ENCODE data around the gene SLC25A20.
A peak's percentile ranks its signal among the peaks of the same experiment; 100 is the strongest.
"Not testable (repeated sequence)": the region's sequence is repeated elsewhere in the genome, so short reads cannot be mapped to it uniquely, and the experiment has no call there.

SLC25A20 gene

DNA sequence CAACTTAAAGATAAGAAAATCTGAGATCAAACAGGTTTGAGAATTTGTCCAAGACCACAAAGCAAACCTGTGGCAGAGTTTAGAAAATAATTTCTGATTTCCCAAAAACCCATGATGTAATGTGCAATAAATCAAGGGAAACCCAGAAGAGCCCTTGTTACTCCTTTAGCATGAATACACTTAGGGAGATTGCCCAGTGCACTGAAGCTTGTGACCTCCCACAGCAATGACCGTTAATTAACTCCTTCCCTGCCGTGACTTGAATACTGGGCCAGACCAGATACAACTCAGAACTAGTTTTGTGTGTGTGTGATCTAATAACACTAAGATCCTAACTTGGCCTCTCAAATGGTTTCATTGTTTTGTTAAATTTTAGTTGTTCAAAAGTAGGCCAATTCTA, 53.5 kb downstream of the SLC25A20 start:
- peak; percentile 36 for DNase-seq (ENCODE audit: low spot score)

DNA sequence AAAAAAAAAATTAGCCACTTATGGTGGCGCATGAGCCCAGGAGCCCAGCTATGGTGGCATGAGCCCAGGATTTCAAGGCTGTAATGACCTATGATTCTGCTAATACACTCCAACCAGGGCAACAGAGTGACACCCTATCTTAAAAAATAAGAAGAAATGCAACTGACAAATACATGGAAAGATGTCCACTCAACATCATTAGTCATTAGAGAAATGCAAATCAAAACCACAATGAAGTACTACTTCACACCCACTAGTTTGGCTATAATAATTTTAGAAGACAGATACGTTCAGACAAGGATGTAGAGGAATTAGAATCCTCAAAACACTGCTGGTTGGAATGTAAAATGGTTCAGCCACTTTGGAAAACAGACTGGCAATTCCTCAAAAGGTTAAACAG, 61.5 kb downstream of the SLC25A20 start:
- no peak for DNase-seq (ENCODE audit: low spot score)

DNA sequence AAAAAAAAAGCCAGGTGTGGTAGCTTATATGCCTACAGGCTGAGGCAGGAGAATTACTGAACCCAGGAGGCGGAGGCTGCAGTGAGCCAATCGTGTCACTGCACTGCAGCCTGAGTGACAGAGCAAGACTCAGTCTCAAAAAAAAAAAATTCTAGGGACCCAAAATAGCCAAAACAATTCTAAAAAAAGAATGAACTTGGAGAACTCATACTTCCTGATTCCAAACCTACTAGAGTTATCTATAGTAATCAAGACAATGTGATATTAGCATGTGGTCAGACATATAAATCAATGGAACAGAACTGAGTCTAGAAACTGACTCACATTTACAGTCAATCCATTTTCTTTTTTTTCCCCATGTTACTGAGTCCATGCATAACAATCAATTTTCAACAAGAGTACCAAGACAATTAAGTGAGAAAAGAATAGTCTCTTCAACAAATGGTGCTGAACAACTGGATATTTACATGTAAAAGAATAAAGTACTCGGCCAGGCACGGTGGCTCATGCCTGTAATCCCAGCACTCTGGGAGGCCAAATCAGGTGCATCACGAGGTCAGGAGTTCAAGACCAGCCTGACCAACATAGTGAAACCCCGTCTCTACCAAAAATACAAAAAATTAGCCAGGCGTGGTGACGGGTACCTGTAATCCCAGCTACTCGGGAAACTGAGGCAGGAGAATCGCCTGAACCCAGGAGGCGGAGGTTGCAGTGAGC, 62.9 kb downstream of the SLC25A20 start:
- no peak for DNase-seq (ENCODE audit: low spot score)

DNA sequence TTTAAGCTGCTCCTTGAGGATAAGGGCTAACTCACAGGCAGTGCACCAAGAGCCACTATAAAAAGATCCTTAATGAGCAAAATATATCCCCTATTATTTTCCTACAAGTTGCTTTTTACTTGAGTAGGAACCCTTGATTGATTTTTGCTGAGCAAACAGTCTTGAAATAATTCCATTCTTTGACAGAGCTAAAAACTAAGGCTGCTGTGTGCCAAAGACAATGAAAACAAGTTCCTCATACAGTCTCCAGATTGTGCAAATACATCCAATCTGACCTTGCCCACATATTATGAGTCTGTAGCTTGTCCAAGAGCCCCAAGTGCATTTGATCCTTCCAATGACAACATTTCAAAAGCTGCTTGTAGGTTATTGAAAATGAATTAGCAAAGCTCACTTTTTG, 66.0 kb downstream of the SLC25A20 start:
- DNase-seq (ENCODE audit: low spot score) = no peak

DNA sequence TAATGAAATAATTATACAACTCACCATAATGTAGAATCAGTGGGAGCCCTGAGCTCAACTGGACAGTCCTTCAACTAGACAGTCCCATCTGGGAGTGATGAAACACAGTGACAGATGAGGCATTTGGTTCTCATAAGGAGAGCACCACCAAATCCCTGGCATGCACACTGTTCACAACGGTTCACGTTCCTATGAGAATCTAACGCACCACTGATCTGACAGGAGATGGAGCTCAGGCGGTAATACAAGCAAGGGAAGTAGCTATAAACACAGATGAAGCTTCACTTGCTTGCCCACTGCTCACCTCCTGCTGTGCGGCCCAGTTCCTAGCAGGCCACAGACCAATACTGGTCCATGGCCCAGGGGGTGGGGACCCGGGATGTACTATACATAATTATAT, 68.0 kb downstream of the SLC25A20 start:
- no peak for DNase-seq (ENCODE audit: low spot score)

DNA sequence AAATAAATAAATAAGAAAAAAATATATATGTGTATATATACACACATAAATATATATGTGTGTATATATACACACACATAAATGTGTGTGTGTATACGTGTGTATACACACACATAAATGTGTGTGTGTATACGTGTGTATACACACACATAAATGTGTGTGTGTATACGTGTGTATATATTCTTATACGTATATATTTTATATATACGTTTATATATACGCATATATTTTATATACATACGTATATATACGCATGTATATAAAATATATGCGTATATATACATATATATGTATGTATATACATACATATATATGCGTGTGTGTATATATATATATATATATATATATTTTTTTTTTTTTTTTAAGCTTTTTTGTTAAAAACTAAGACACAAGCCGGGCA, 69.2 kb downstream of the SLC25A20 start:
- DNase-seq (ENCODE audit: low spot score) = not testable (repeated sequence)

DNA sequence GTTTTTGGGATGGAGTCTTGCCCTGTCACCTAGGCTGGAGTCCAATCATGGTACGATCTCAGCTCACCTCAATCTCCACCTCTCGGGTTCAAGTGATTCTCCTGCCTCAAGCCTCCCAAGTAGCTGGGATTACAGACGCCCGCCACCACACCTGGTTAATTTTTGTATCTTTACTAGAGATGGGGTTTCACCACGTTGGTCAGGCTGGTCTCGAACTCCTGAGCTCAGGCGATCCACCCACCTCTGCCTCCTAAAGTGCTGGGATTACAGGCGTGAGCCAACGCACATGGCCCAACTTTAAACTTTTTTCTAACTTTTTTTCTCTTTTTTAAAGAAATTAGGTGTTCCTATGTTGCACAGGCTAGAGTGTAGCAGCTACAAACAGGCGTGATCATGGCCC, 70.8 kb downstream of the SLC25A20 start:
- DNase-seq (ENCODE audit: low spot score) = not testable (repeated sequence)

DNA sequence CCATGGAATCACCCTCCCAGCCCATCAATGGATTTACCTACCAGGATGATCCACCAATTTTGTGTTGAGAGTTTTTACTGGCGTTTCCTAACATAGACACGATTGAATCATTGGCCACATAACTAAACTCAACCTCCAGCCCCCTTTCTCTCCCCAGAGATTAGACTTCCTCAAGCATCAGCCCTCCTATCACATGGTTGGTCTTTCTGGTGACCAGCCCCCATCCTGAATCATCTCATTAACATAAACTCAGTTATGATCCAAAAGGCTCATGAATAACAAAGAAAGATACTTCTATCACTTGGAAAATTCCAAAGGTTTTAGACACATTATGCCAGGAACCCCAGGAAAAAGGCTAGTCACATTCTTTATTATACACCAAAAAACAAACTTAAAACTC, 72.2 kb downstream of the SLC25A20 start:
- no peak for DNase-seq (ENCODE audit: low spot score)

DNA sequence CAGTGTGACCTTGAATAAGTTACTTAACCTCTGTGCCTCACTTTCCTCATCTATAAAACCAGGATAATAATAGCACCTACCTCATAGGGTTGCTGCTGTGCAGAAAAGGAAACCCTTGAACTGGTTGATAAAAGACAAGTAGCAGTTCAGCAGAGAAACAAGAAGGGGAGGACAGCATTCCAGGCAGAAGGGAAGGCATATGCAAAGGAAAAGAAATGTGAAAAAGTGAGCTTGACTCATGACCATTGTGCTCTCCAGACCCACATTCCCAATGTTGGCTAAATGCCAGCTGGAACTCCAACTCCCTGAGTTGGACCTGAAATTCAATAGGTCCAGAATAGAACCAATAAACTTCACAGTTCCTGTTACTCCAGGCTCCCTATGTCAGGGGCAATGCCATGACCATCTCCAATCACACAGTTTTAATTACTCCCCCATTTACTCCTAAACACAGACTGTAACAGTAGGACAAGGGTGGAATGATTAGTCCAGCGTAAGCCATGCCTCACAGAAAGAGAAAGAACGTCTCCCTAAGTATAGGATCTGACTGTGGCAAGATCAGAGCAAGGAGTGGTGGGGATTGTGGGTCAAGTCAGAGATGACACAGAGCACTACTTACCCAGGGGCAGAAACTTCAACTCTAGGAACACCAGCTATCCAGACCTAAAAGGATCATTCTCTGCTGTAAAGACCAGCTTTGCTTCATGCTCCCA, 77.9 kb downstream of the SLC25A20 start:
- DNase-seq (ENCODE audit: low spot score) = no peak

DNA sequence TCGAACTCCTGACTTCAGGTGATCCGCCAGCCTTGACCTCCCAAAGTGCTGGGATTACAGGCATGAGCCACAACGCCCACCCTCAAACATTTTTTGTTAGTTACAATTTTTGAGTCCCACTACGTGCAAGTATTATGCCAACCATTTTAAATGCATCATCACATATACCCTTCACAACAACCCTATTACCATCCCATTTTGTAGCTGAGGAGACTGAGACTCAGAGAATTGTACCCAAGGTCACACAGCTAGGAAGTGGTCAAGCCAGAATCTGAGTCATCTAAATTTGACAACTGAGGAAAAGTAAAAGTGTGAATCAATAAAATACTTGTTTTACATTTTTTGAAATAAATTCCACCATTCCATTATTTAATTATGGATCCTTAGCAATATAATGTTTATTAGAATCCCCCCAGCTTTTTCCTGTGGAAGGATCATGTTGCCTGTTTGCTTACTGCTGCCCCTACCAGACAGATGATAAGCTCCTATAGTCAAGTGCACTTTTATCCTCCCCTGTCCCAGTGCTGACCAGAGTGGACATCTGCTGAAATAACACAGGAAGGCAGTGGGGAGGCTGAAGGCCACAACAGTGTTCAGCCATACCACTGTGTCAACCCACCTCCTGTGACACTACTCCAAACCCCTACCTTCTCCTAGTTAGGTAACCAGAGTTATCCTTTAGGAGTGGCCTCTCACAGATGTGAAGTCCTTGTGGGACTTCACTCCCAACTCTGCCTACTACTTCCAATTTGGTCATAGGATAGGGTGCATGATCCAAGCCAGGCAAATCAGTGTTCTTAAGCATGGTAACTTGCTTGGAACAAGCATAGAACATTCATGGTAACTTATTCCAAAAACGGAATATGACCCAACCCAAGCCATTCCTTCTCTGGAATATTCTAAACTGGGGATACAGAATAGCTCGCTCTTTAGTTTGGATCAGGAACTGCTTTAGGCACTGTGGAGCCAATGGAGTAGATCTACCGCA, 79.2 kb downstream of the SLC25A20 start:
- no peak for DNase-seq (ENCODE audit: low spot score)

DNA sequence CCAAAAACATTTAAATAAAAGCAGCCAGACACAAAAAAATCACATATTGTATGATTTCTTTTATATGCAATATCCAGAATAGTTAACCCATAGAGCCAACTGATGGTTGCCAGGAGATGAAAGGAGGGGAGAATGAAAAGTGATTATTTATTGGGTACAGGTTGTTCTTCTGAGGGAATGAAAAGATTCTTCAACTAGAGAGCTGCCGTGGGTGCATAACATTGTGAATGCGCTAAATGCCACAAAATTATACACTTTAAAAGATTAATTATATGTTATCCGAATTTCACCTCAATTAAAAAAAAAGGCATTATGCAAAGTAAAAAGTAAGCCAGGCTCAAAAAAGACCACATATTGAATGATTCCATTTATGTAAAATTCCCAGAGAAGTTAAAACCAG, 87.2 kb downstream of the SLC25A20 start:
- DNase-seq (ENCODE audit: low spot score) = no peak
